ENCODE measurements around the gene MYO5A. TPM values are rescaled to one million over a fixed set of nuclear protein-coding genes. Genes with fewer than 3 reads are reported as not detected.

The MYO5A gene
- total RNA-seq, 1 experiment from 2014 or later: 29.2 TPM

DNA sequence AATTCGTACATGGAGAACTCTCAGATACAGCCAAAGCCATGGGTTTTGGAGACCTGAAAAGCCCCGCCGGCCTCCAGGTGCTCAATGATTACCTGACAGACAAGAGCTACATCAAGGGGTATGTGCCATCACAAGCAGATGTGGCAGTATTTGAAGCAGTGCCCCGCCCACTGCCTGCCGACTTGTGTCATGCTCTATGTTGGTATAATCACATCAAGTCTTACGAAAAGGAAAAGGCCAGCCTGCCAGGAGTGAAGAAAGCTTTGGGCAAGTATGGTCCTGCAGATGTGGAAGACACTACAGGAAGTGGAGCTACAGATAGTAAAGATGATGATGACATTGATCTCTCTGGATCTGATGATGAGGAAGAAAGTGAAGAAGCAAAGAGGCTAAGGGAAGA is 23.5 kb downstream of the MYO5A start (continued):
- TF ChIP-seq, protein P1, sequence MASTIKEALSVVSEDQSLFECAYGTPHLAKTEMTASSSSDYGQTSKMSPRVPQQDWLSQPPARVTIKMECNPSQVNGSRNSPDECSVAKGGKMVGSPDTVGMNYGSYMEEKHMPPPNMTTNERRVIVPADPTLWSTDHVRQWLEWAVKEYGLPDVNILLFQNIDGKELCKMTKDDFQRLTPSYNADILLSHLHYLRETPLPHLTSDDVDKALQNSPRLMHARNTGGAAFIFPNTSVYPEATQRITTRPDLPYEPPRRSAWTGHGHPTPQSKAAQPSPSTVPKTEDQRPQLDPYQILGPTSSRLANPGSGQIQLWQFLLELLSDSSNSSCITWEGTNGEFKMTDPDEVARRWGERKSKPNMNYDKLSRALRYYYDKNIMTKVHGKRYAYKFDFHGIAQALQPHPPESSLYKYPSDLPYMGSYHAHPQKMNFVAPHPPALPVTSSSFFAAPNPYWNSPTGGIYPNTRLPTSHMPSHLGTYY (CRISPR knock-in tag; IDR thresholded peaks at IDR 0.05): no peak
- TF ChIP-seq TEAD1 (CRISPR knock-in tag; IDR thresholded peaks at IDR 0.05): no peak
- TF ChIP-seq, protein P2, sequence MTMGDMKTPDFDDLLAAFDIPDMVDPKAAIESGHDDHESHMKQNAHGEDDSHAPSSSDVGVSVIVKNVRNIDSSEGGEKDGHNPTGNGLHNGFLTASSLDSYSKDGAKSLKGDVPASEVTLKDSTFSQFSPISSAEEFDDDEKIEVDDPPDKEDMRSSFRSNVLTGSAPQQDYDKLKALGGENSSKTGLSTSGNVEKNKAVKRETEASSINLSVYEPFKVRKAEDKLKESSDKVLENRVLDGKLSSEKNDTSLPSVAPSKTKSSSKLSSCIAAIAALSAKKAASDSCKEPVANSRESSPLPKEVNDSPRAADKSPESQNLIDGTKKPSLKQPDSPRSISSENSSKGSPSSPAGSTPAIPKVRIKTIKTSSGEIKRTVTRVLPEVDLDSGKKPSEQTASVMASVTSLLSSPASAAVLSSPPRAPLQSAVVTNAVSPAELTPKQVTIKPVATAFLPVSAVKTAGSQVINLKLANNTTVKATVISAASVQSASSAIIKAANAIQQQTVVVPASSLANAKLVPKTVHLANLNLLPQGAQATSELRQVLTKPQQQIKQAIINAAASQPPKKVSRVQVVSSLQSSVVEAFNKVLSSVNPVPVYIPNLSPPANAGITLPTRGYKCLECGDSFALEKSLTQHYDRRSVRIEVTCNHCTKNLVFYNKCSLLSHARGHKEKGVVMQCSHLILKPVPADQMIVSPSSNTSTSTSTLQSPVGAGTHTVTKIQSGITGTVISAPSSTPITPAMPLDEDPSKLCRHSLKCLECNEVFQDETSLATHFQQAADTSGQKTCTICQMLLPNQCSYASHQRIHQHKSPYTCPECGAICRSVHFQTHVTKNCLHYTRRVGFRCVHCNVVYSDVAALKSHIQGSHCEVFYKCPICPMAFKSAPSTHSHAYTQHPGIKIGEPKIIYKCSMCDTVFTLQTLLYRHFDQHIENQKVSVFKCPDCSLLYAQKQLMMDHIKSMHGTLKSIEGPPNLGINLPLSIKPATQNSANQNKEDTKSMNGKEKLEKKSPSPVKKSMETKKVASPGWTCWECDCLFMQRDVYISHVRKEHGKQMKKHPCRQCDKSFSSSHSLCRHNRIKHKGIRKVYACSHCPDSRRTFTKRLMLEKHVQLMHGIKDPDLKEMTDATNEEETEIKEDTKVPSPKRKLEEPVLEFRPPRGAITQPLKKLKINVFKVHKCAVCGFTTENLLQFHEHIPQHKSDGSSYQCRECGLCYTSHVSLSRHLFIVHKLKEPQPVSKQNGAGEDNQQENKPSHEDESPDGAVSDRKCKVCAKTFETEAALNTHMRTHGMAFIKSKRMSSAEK (CRISPR knock-in tag; IDR thresholded peaks at IDR 0.05; ENCODE audit: borderline replicate concordance): no peak

DNA sequence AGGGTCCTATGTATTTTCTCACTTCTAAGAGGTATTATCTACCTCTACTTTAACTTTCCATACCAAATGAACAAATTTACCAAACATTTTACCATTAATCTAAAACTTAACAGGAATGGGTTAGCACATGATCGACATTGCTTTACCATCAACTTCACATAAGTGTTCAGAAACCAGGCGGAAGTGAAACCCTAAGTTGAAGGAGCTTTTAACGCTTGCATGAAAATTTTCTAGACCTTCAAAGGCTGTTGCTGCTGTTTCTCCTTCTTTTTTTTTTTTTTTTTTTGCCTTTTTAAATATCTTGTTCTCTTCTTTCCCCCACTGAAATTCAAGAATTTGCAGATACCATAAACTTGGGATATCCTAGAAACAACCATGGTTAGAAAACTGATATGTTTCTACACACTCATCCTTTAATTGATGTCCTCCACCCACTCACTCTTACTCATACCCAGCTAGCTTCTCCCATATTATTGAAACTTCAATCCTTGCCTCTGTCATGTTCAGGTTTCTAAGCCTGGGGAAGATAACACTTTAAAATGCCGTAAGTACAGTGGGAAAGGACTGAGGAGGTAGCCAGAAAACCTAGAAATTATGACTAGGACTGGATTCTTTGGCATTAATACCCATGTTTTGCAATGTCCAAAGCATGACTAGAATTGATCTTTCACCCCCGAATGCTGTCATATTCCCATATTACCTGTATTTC is 24.7 kb downstream of the MYO5A start:
- Mint-ChIP-seq H3K36me3 (no peaks in the 10 kb centered on the region), H3K9me3 (no peaks in the 10 kb centered on the region), H3K27ac (no peak overlapping the region), H3K27me3 (ENCODE audit: low read depth) (no peaks in the 10 kb centered on the region), H3K4me3 (no peak overlapping the region), H3K4me1 (peaks cover 10% of the 10 kb centered on the region)
- TF ChIP-seq ZNF671 (CRISPR knock-in tag; IDR thresholded peaks at IDR 0.05): no peak
- TF ChIP-seq ZNF121 (CRISPR knock-in tag; IDR thresholded peaks at IDR 0.05): no peak
- TF ChIP-seq CREM (CRISPR knock-in tag; IDR thresholded peaks at IDR 0.05): no peak
- TF ChIP-seq NR1H2 (CRISPR knock-in tag; IDR thresholded peaks at IDR 0.05): no peak
- TF ChIP-seq, protein P3, sequence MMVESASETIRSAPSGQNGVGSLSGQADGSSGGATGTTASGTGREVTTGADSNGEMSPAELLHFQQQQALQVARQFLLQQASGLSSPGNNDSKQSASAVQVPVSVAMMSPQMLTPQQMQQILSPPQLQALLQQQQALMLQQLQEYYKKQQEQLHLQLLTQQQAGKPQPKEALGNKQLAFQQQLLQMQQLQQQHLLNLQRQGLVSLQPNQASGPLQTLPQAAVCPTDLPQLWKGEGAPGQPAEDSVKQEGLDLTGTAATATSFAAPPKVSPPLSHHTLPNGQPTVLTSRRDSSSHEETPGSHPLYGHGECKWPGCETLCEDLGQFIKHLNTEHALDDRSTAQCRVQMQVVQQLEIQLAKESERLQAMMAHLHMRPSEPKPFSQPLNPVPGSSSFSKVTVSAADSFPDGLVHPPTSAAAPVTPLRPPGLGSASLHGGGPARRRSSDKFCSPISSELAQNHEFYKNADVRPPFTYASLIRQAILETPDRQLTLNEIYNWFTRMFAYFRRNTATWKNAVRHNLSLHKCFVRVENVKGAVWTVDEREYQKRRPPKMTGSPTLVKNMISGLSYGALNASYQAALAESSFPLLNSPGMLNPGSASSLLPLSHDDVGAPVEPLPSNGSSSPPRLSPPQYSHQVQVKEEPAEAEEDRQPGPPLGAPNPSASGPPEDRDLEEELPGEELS (CRISPR knock-in tag; IDR thresholded peaks at IDR 0.05): no peak
- TF ChIP-seq ATF1 (CRISPR knock-in tag; IDR thresholded peaks at IDR 0.05): no peak
- TF ChIP-seq, protein P4, sequence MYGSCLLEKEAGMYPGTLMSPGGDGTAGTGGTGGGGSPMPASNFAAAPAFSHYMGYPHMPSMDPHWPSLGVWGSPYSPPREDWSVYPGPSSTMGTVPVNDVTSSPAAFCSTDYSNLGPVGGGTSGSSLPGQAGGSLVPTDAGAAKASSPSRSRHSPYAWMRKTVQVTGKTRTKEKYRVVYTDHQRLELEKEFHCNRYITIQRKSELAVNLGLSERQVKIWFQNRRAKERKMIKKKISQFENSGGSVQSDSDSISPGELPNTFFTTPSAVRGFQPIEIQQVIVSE (CRISPR knock-in tag; IDR thresholded peaks at IDR 0.05; ENCODE audit: borderline replicate concordance): no peak
- TF ChIP-seq, protein P5, sequence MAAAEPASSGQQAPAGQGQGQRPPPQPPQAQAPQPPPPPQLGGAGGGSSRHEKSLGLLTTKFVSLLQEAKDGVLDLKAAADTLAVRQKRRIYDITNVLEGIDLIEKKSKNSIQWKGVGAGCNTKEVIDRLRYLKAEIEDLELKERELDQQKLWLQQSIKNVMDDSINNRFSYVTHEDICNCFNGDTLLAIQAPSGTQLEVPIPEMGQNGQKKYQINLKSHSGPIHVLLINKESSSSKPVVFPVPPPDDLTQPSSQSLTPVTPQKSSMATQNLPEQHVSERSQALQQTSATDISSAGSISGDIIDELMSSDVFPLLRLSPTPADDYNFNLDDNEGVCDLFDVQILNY (CRISPR knock-in tag; IDR thresholded peaks at IDR 0.05): no peak
- TF ChIP-seq ZNF396 (CRISPR knock-in tag; IDR thresholded peaks at IDR 0.05; ENCODE audit: borderline replicate concordance): no peak
- TF ChIP-seq, protein P6, sequence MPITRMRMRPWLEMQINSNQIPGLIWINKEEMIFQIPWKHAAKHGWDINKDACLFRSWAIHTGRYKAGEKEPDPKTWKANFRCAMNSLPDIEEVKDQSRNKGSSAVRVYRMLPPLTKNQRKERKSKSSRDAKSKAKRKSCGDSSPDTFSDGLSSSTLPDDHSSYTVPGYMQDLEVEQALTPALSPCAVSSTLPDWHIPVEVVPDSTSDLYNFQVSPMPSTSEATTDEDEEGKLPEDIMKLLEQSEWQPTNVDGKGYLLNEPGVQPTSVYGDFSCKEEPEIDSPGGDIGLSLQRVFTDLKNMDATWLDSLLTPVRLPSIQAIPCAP (CRISPR knock-in tag; IDR thresholded peaks at IDR 0.05): no peak
- no peak for TF ChIP-seq SMAD3 (CRISPR knock-in tag; IDR thresholded peaks at IDR 0.05; ENCODE audit: borderline replicate concordance)
- TF ChIP-seq FOXK1 (CRISPR knock-in tag; IDR thresholded peaks at IDR 0.05): no peak
- ChIA-PET POLR2A (no interaction called here), CTCF (interaction anchor here (0.7 kb wide), 1 partner anchor 287 kb away, joined by 4 read pairs; no protein-coding TSS in a partner anchor)
- ATAC-seq (no peak), DNase-seq (ENCODE audit: low spot score) (no peak)
